AG04449 (cell line): ENCODE data around the gene ARHGAP31.
"Not testable (repeated sequence)": the region's sequence is repeated elsewhere in the genome, so short reads cannot be mapped to it uniquely, and the experiment has no call there.

Experiments
- CTCF ChIA-PET: fragments of 350-600 bp; formaldehyde crosslinking; extraction: SDS; loops from one replicate; lab custom pipeline; 2021; ENCODE audit warnings: antibody characterized with exemption; lab: Yijun Ruan, JAX
- POLR2A ChIA-PET: fragments of 400-600, 350-600 bp; formaldehyde crosslinking; extraction: SDS; loops from one replicate; lab custom pipeline; 2020; ENCODE audit warnings: antibody characterized with exemption, inconsistent platforms; lab: Yijun Ruan, JAX
- DNase-seq: peaks from one replicate; pipeline ENCODE4 v3.0.0-alpha.2; 2010; ENCODE audit warnings: low read depth, low spot score
- H3K4me3 ChIP-seq: 2 replicates; pipeline ENCODE4 v1.5.1; 2011; ENCODE audit warnings: low read depth, mild to moderate bottlenecking, control low read depth, low read length
- TF ChIP-seq, protein P1 (sequence below): IDR thresholded peaks from one replicate; pipeline ENCODE4 v1.5.1; 2011; ENCODE audit warnings: mild to moderate bottlenecking, moderate library complexity, low read length, control low read depth, inconsistent platforms; ENCODE audit not compliant: insufficient read depth; ENCODE audit errors: missing control alignments

The ARHGAP31 gene

DNA sequence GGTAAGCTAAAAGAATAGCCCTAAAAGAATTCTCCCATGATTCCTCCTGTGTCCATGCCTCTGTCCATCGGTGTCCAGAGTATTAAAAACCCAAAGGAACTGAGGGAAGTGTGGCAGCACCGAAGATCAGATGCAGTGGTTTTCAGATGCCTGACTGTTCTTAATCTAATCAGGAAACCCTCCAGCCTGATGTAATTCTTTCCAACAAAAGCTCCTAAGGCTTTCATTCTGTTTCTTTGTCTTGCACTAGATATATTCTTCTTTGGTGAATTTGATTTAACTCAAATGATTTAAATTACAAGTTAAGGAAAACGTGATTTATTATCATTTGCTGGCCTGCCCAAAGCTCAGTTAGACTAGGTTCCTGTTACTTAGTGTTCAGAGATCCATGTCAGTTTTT is 71.2 kb downstream of the ARHGAP31 start:
- no peak overlapping the region for H3K4me3 ChIP-seq
- no peak for DNase-seq
- ChIA-PET POLR2A (no interaction called here), CTCF (interaction anchor here (0.9 to 2.0 kb wide), 3 partner anchors 89 to 315 kb away, joined by 3 to 5 read pairs (median 3); no protein-coding TSS in a partner anchor)
- TF ChIP-seq, protein P1, sequence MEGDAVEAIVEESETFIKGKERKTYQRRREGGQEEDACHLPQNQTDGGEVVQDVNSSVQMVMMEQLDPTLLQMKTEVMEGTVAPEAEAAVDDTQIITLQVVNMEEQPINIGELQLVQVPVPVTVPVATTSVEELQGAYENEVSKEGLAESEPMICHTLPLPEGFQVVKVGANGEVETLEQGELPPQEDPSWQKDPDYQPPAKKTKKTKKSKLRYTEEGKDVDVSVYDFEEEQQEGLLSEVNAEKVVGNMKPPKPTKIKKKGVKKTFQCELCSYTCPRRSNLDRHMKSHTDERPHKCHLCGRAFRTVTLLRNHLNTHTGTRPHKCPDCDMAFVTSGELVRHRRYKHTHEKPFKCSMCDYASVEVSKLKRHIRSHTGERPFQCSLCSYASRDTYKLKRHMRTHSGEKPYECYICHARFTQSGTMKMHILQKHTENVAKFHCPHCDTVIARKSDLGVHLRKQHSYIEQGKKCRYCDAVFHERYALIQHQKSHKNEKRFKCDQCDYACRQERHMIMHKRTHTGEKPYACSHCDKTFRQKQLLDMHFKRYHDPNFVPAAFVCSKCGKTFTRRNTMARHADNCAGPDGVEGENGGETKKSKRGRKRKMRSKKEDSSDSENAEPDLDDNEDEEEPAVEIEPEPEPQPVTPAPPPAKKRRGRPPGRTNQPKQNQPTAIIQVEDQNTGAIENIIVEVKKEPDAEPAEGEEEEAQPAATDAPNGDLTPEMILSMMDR, result no peak

DNA sequence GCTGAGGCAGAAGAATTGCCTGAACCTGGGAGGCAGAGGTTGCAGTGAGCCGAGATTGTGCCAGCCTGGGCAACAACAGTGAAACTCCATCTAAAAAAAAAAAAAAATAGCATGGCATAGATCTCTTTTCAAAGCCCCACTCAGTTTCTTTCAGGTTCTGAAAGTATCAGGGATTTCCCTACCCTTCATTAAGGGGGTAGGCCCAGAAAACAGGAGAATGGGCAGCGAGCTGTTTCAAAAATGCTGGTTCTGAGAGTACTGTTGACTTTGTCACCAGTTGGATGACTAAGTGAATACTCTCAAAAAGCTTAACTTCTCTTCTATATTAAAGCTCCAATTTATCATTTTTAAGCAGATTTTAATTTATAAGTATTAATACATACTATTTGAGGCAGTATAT is 72.8 kb downstream of the ARHGAP31 start:
- CTCF ChIA-PET, result interaction anchor here (1.4 kb wide), 1 partner anchor 14 kb away, joined by 5 read pairs; no protein-coding TSS in a partner anchor
- DNase-seq, result no peak
- TF ChIP-seq, protein P1, result no peak
- POLR2A ChIA-PET, result no interaction called here
- H3K4me3 ChIP-seq, result no peak overlapping the region

DNA sequence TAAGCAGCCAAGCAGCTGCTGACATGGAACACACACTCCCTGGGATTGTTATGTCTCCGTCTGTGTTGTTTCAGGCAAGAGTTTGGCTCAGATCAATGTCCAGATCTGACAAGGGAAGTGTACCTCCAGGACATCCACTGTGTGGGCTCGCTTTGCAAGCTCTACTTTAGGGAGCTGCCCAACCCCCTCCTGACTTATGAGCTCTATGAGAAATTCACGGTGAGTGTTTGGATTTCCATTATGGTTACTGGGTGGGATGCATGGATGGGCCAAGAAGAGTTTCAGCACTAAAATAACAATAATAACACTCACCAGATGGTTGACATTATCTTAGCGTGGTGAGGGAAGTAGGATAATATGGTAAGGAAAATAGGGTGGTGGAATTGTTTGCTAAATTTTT is 74.1 kb downstream of the ARHGAP31 start:
- no peak for DNase-seq
- CTCF ChIA-PET, result interaction anchor here (1.2 to 1.5 kb wide), 2 partner anchors 14 to 15 kb away, joined by 4 to 7 read pairs; no protein-coding TSS in a partner anchor
- H3K4me3 ChIP-seq, result no peak overlapping the region
- POLR2A ChIA-PET, result no interaction called here
- TF ChIP-seq, protein P1, result no peak

- CTCF ChIA-PET, result interaction anchor here (2.4 kb wide), 1 partner anchor 11 kb away, joined by 5 read pairs; no protein-coding TSS in a partner anchor
- POLR2A ChIA-PET, result not testable (repeated sequence)
These were observed 77.6 kb downstream of the ARHGAP31 start for GRCh38 chr3:119371786-119372185.

GRCh38 chr3:119375106-119375505 is 80.9 kb downstream of the ARHGAP31 start:
- no peak overlapping the region for H3K4me3 ChIP-seq
- POLR2A ChIA-PET, result no interaction called here
- CTCF ChIA-PET, result no interaction called here
- no peak for DNase-seq
- TF ChIP-seq, protein P1, result no peak

More at GRCh38 chr3:119371786-119372185, 77.6 kb downstream of the ARHGAP31 start:
- not testable (repeated sequence) for H3K4me3 ChIP-seq, DNase-seq

DNA sequence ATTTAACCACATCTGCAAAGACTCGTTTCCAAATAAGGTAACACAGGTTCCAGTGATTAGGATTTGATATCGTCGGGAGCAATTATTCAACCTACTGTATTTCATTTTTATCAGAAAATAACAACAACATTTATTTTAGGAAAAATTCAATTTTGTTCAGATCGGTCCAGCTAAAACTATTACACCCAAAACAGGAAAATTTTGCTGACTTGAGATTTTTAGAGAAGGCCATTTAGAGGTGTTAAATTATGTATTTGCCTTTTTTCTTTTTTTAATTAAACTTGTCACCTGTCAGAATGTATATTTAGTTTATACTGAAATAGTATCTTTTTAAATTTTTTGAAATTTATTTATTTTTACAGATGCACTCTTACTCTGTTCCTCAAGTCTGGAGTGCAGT is 81.3 kb downstream of the ARHGAP31 start:
- TF ChIP-seq, protein P1, result no peak
- ChIA-PET POLR2A (no interaction called here), CTCF (no interaction called here)

DNA sequence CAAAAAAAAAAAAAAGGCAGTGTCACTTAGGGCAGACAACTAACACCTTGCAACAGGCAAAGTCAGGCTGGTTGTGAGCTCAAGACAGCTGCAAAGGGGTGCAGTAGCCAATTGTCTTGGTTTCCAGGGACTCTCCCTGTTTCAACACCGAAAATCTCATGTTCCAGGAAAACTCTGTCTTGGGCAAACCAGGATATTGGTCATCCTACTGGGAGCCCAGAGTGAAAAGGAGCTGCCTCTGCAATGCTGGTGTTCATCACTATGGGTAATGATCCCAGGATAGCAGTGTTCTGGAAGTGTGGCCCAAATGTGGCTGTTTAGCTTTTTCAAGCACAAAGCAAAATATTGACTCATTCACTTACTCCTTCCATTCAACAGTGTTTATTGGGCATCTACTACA is 82.6 kb downstream of the ARHGAP31 start:
- POLR2A ChIA-PET, result no interaction called here
- TF ChIP-seq, protein P1, result no peak
- H3K4me3 ChIP-seq, result no peak overlapping the region
- no peak for DNase-seq
- CTCF ChIA-PET, result interaction anchor here (1.6 kb wide), 1 partner anchor 102 kb away, joined by 8 read pairs; no protein-coding TSS in a partner anchor

More for the DNA sequence above, 81.3 kb downstream of the ARHGAP31 start:
- no peak for DNase-seq
- H3K4me3 ChIP-seq, result no peak overlapping the region
